ENCODE results near the gene RETREG2. TPM values are rescaled to one million over a fixed set of nuclear protein-coding genes. Genes with fewer than 3 reads are reported as not detected.

Gene RETREG2
- polyA plus RNA-seq, 1 donor from 2014 or later = 156 TPM

DNA sequence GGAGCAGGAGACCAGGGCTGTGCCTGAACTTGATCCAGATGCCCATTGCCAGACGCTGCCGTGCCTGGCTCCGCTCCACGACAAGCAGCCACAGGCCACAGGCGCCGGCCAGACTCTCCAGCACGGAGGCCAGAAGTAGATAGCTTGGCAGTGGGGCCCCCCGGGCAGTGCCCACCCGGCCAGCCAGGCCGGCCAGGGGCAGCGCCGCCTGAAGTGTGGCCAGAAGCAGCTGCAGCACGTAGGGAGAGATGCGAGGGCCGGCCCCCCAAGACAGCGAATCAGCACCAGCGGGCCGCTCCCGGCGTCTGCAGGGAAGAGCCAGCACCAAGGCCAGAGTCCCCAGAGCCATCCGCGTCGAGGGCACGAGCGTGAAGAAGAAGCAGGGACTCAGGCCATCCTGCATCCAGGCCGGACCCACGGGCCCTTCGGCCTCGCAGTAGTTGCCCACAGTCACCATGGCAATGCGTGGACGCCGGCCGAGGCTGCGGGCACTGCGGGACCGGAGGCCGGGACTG, 40.2 kb downstream of the RETREG2 start:
- H3K27me3 ChIP-seq (ENCODE audit: insufficient read depth, low read depth, low read length) = no peaks in the 10 kb centered on the region
- H3K9me3 ChIP-seq (ENCODE audit: low read length) = no peaks in the 10 kb centered on the region
- no peaks in the 10 kb centered on the region for H3F3A ChIP-seq (ENCODE audit: insufficient read depth, low read length, poor library complexity, severe bottlenecking)
- no peak overlapping the region for H3K27ac ChIP-seq (ENCODE audit: low read length)
- no peaks in the 10 kb centered on the region for H3K79me2 ChIP-seq (replicated peaks; ENCODE audit: insufficient read depth, low read length)
- H2AFZ ChIP-seq (ENCODE audit: low read depth, low read length) = no peak overlapping the region
- peak overlapping the region; percentile 79 for H3K4me3 ChIP-seq (ENCODE audit: low read length)
- H3K9me2 ChIP-seq (ENCODE audit: insufficient read depth, low read length) = no peaks in the 10 kb centered on the region
- H3K9ac ChIP-seq (ENCODE audit: low read length) = peak overlapping the region; percentile 60
- TF ChIP-seq RAD21 (conservative IDR thresholded peaks at IDR 0.05) (no peak), MXI1 (conservative IDR thresholded peaks at IDR 0.05; ENCODE audit: poor library complexity, severe bottlenecking) (no peak), EZH2 (IDR thresholded peaks at IDR 0.05; ENCODE audit: borderline replicate concordance, insufficient read depth, low read length, poor library complexity, severe bottlenecking) (no peak), POLR2AphosphoS5 (IDR thresholded peaks at IDR 0.05) (no peak), SMC3 (conservative IDR thresholded peaks at IDR 0.05; ENCODE audit: poor library complexity) (no peak), TAF1 (IDR thresholded peaks at IDR 0.05; ENCODE audit: low read depth) (no peak), EP300 (conservative IDR thresholded peaks at IDR 0.05; ENCODE audit: poor library complexity, severe bottlenecking) (no peak)
- TF ChIP-seq, protein P1, sequence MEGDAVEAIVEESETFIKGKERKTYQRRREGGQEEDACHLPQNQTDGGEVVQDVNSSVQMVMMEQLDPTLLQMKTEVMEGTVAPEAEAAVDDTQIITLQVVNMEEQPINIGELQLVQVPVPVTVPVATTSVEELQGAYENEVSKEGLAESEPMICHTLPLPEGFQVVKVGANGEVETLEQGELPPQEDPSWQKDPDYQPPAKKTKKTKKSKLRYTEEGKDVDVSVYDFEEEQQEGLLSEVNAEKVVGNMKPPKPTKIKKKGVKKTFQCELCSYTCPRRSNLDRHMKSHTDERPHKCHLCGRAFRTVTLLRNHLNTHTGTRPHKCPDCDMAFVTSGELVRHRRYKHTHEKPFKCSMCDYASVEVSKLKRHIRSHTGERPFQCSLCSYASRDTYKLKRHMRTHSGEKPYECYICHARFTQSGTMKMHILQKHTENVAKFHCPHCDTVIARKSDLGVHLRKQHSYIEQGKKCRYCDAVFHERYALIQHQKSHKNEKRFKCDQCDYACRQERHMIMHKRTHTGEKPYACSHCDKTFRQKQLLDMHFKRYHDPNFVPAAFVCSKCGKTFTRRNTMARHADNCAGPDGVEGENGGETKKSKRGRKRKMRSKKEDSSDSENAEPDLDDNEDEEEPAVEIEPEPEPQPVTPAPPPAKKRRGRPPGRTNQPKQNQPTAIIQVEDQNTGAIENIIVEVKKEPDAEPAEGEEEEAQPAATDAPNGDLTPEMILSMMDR (IDR thresholded peaks at IDR 0.05; ENCODE audit: poor library complexity, severe bottlenecking) = no peak
- TF ChIP-seq, protein P2, sequence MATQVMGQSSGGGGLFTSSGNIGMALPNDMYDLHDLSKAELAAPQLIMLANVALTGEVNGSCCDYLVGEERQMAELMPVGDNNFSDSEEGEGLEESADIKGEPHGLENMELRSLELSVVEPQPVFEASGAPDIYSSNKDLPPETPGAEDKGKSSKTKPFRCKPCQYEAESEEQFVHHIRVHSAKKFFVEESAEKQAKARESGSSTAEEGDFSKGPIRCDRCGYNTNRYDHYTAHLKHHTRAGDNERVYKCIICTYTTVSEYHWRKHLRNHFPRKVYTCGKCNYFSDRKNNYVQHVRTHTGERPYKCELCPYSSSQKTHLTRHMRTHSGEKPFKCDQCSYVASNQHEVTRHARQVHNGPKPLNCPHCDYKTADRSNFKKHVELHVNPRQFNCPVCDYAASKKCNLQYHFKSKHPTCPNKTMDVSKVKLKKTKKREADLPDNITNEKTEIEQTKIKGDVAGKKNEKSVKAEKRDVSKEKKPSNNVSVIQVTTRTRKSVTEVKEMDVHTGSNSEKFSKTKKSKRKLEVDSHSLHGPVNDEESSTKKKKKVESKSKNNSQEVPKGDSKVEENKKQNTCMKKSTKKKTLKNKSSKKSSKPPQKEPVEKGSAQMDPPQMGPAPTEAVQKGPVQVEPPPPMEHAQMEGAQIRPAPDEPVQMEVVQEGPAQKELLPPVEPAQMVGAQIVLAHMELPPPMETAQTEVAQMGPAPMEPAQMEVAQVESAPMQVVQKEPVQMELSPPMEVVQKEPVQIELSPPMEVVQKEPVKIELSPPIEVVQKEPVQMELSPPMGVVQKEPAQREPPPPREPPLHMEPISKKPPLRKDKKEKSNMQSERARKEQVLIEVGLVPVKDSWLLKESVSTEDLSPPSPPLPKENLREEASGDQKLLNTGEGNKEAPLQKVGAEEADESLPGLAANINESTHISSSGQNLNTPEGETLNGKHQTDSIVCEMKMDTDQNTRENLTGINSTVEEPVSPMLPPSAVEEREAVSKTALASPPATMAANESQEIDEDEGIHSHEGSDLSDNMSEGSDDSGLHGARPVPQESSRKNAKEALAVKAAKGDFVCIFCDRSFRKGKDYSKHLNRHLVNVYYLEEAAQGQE (IDR thresholded peaks at IDR 0.05; ENCODE audit: borderline replicate concordance) = no peak
- no peaks in the 10 kb centered on the region for H3K36me3 ChIP-seq (ENCODE audit: insufficient read depth, low read length)
- H3K4me2 ChIP-seq (ENCODE audit: low read length) = peak overlapping the region; percentile 59
- H4K20me1 ChIP-seq (ENCODE audit: insufficient read depth) = no peaks in the 10 kb centered on the region

DNA sequence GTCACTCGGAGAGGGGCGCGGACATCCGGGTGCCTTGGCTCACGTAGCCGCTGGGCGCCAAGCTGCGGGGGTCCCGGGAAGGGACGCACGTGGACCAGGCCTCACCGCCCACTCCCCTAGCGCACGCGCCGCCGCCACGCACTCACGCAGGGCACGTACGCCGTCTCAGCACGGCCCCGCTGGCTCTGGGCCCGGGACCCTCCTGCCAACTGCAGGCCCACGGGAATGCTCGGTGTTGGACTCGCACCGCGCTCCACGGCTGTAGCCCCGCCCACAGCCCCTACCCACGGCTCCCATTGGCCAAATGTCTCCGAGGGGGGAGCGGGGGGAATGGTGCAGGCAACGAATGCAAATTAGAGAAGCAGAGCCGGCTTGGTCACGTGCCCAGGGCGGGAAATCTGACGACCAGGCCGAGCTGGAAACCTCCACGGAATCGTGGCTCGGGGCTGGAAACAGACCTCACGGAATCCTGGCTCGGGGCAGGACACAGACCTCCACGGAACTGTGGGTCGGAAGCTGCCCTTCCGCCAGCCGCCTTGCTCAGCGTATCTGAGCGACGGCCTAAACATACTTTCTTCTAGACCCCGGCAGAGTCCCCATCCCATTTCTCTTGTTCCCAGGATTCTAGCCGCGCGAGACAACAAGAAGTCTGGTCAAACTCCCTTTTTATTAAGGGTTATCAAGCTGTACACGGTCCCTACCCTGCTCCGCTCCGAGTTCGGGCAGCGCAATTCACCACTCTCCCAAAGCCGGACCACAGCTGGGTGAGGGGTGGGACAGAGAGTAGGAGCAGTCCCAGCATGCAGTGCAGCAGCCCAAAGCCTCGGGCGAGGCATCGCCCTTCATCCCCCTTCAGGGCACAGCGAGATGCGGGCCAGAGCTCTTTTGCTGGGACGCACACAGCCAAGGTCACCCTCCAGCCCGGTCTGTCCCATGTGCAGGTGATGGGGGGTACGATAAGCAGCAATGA, 40.9 kb downstream of the RETREG2 start, which contains the start of gene ABCB6:
Gene ABCB6 (minus strand): TSS at position 227 of the 970 bp plus-strand sequence. CDS start 285 bp downstream, outside the sequence.
- no peak within 1 kb of the TSS for H2AFZ ChIP-seq (ENCODE audit: low read depth, low read length)
- peak within 1 kb of the TSS; percentile 60 for H3K9ac ChIP-seq (ENCODE audit: low read length)
- no peaks in the 10 kb centered on the region for H4K20me1 ChIP-seq (ENCODE audit: insufficient read depth)
- H3F3A ChIP-seq (ENCODE audit: insufficient read depth, low read length, poor library complexity, severe bottlenecking) = no peaks in the 10 kb centered on the region
- H3K27ac ChIP-seq (ENCODE audit: low read length) = no peak within 1 kb of the TSS
- peak within 1 kb of the TSS; percentile 59 for H3K4me2 ChIP-seq (ENCODE audit: low read length)
- no peaks in the 10 kb centered on the region for H3K9me3 ChIP-seq (ENCODE audit: low read length)
- TF ChIP-seq, protein P2 (IDR thresholded peaks at IDR 0.05; ENCODE audit: borderline replicate concordance) = no peak
- TF ChIP-seq EZH2 (IDR thresholded peaks at IDR 0.05; ENCODE audit: borderline replicate concordance, insufficient read depth, low read length, poor library complexity, severe bottlenecking) = no peak
- TF ChIP-seq TAF1 (IDR thresholded peaks at IDR 0.05; ENCODE audit: low read depth) = no peak
- TF ChIP-seq RAD21 (conservative IDR thresholded peaks at IDR 0.05) = no peak
- TF ChIP-seq, protein P1 (IDR thresholded peaks at IDR 0.05; ENCODE audit: poor library complexity, severe bottlenecking) = no peak
- TF ChIP-seq MXI1 (conservative IDR thresholded peaks at IDR 0.05; ENCODE audit: poor library complexity, severe bottlenecking) = peak; percentile 91
- peak; percentile 11 for TF ChIP-seq SMC3 (conservative IDR thresholded peaks at IDR 0.05; ENCODE audit: poor library complexity)
- peak; percentile 80 for TF ChIP-seq POLR2AphosphoS5 (IDR thresholded peaks at IDR 0.05)
- no peak for TF ChIP-seq EP300 (conservative IDR thresholded peaks at IDR 0.05; ENCODE audit: poor library complexity, severe bottlenecking)
- H3K9me2 ChIP-seq (ENCODE audit: insufficient read depth, low read length) = no peaks in the 10 kb centered on the region
- H3K4me3 ChIP-seq (ENCODE audit: low read length) = peak within 1 kb of the TSS; percentile 79
- no peaks in the 10 kb centered on the region for H3K36me3 ChIP-seq (ENCODE audit: insufficient read depth, low read length)
- no peaks in the 10 kb centered on the region for H3K79me2 ChIP-seq (replicated peaks; ENCODE audit: insufficient read depth, low read length)
- H3K27me3 ChIP-seq (ENCODE audit: insufficient read depth, low read depth, low read length) = no peaks in the 10 kb centered on the region
